Body of pancreas (tissue), 4 donors: ENCODE results near the gene CCDC9.

Experiments used
- CTCF ChIP-seq, 7 experiments: fragments of 450-650 bp in 4 of 7; fragments of 200-600 bp in 3 of 7; sonication (generic) in 3 of 7; IDR thresholded peaks; one replicate each; pipeline ENCODE4 v1.5.1; 2016 to 2019; ENCODE audit warnings: antibody characterized with exemption in 7 of 7
- POLR2A ChIP-seq, 3 donors: fragments of 450-650 bp; IDR thresholded peaks; one replicate each; pipeline ENCODE4 v1.6.1; 2016; ENCODE audit warnings: antibody characterized with exemption in 3 of 3, mild to moderate bottlenecking in 2 of 3

- TF ChIP-seq CTCF (IDR thresholded peaks at IDR 0.05) = no peak
- TF ChIP-seq POLR2A (IDR thresholded peaks at IDR 0.05) = no peak
Measured at GRCh38 chr19:47309038-47309437, 52.7 kb downstream of the CCDC9 start.
